HepG2 (cell line): ENCODE results near the gene SIK3. TPM values are rescaled to one million over a fixed set of nuclear protein-coding genes. Genes with fewer than 3 reads are reported as not detected.
A peak's percentile ranks its signal among the peaks of the same experiment; 100 is the strongest.

Source experiments
- CAMTA2 ChIP-seq: sonication (generic); formaldehyde crosslinking; IDR thresholded peaks from 2 replicates; pipeline ENCODE4 v1.4.0; 2020; ENCODE audit warnings: mild to moderate bottlenecking, missing genetic modification reagents, borderline replicate concordance
- FOXP1 ChIP-seq, 2 experiments: fragments of 450-650 bp in 1 of 2; IDR thresholded peaks; 2 replicates each; pipeline ENCODE4 v1.6.1; 2017 to 2018; ENCODE audit warnings: antibody characterized with exemption in 1 of 2
- JUND ChIP-seq: sonication (generic); formaldehyde crosslinking; IDR thresholded peaks from 2 replicates; pipeline ENCODE4 v1.8.0; 2022; ENCODE audit warnings: mild to moderate bottlenecking, missing genetic modification reagents
- ZBTB10 ChIP-seq: sonication (generic); formaldehyde crosslinking; IDR thresholded peaks from 2 replicates; pipeline ENCODE4 v1.4.0; 2020; ENCODE audit warnings: missing genetic modification reagents, borderline replicate concordance
- ZBTB2 ChIP-seq: sonication (generic); formaldehyde crosslinking; IDR thresholded peaks from 2 replicates; pipeline ENCODE4 v1.8.0; 2022; ENCODE audit warnings: low read depth, missing genetic modification reagents
- ZNF12 ChIP-seq: sonication (generic); formaldehyde crosslinking; IDR thresholded peaks from 2 replicates; pipeline ENCODE4 v1.5.0; 2020; ENCODE audit warnings: missing genetic modification reagents
- ZNF230 ChIP-seq: sonication (generic); formaldehyde crosslinking; IDR thresholded peaks from 2 replicates; pipeline ENCODE4 v1.4.0; 2020; ENCODE audit warnings: mild to moderate bottlenecking, missing genetic modification reagents
- ZNF609 ChIP-seq: sonication (generic); formaldehyde crosslinking; IDR thresholded peaks from 2 replicates; pipeline ENCODE4 v1.4.0; 2020; ENCODE audit warnings: mild to moderate bottlenecking, missing genetic modification reagents, borderline replicate concordance
- ZNF83 ChIP-seq: sonication (generic); formaldehyde crosslinking; IDR thresholded peaks from 2 replicates; pipeline ENCODE4 v1.4.0; 2020; ENCODE audit warnings: missing genetic modification reagents, mild to moderate bottlenecking, borderline replicate concordance
- polyA plus RNA-seq, 8 experiments: library from polyadenylated mRNA; depleted of rRNA in 3 of 8; stranded (reverse) in 7 of 8; unstranded in 1 of 8; fragments of >200 nt; fragmentation: Illumina TruSeq in 4 of 8; extraction: Trizol in 4 of 8; gene quantifications; 2 replicates each; pipeline versions ENCODE4 v1.2.1 to v1.2.3, GENCODE V29; 2011 to 2016; ENCODE audit warnings: low read depth in 4 of 8, missing spikeins in 1 of 8, mixed read lengths in 1 of 8; ENCODE audit not compliant: insufficient read depth in 1 of 8
- total RNA-seq, 5 experiments: library from RNA; depleted of rRNA; stranded (reverse); fragments of >200 nt; fragmentation: Illumina TruSeq; extraction: Trizol; gene quantifications; 2 replicates each; pipeline ENCODE4 v1.2.3, GENCODE V29; 2016; ENCODE audit warnings: low read depth in 1 of 5
- TF ChIP-seq, protein P1 (sequence below): sonication (generic); formaldehyde crosslinking; IDR thresholded peaks from 2 replicates; pipeline ENCODE4 v1.5.0; 2020; ENCODE audit warnings: mild to moderate bottlenecking, low read depth, missing genetic modification reagents, borderline replicate concordance
- TF ChIP-seq, protein P2 (sequence below): IDR thresholded peaks from 2 replicates; pipeline ENCODE4 v1.6.1; 2016; ENCODE audit warnings: low read depth, missing genetic modification reagents, missing compliant biosample characterization

Gene SIK3
- total and polyA plus RNA-seq, 2 of the 13 experiments (the other 11 are each of a cell fraction or from before 2014, with no cell fraction given) = 5.7 to 9.8 TPM

DNA sequence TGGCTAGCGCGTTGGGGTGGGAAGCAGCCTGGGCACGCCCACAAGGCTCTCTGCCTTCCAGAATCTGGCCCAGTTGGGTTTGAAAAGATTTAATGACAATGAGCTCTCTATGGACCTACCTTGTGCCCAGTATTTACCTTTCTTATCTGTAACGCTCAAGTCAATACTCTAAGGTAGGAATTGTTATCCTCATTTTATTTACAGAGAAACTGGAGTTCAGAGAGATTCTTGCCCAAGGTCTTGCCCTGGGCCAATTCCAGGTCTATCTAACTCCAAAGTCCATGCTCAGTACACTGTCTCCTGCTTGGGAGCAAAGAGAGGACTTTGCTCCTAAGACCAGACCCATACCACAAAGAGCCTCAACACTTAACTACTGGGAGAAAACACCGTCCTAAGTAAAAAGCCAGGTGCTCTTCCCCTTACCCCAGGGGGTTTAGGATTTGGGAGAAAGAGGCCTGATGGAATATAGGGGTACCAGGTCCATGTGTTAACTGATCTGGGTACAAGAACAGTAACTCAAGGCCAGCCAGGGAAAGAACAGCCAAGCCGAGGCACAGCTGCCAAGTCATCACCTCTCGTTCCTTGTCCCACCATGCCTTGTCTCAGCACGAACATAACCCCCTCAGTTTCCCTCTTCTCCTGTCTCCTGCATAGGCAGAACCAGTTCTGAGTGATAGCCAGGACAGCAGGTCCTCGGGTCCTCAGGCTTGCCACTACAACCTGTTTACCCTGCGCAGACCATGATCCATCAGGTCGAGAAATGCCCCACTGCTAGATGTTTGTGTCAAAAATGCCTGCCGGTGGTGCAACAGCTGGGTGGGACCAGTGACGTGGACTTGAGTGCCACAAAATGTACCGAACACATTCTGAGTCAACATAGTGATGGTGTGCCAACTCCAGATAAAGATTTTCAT is 289.7 kb downstream of the SIK3 start (continued):
- TF ChIP-seq, protein P1, sequence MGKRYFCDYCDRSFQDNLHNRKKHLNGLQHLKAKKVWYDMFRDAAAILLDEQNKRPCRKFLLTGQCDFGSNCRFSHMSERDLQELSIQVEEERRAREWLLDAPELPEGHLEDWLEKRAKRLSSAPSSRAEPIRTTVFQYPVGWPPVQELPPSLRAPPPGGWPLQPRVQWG (CRISPR knock-in tag) = no peak
- TF ChIP-seq, protein P2, sequence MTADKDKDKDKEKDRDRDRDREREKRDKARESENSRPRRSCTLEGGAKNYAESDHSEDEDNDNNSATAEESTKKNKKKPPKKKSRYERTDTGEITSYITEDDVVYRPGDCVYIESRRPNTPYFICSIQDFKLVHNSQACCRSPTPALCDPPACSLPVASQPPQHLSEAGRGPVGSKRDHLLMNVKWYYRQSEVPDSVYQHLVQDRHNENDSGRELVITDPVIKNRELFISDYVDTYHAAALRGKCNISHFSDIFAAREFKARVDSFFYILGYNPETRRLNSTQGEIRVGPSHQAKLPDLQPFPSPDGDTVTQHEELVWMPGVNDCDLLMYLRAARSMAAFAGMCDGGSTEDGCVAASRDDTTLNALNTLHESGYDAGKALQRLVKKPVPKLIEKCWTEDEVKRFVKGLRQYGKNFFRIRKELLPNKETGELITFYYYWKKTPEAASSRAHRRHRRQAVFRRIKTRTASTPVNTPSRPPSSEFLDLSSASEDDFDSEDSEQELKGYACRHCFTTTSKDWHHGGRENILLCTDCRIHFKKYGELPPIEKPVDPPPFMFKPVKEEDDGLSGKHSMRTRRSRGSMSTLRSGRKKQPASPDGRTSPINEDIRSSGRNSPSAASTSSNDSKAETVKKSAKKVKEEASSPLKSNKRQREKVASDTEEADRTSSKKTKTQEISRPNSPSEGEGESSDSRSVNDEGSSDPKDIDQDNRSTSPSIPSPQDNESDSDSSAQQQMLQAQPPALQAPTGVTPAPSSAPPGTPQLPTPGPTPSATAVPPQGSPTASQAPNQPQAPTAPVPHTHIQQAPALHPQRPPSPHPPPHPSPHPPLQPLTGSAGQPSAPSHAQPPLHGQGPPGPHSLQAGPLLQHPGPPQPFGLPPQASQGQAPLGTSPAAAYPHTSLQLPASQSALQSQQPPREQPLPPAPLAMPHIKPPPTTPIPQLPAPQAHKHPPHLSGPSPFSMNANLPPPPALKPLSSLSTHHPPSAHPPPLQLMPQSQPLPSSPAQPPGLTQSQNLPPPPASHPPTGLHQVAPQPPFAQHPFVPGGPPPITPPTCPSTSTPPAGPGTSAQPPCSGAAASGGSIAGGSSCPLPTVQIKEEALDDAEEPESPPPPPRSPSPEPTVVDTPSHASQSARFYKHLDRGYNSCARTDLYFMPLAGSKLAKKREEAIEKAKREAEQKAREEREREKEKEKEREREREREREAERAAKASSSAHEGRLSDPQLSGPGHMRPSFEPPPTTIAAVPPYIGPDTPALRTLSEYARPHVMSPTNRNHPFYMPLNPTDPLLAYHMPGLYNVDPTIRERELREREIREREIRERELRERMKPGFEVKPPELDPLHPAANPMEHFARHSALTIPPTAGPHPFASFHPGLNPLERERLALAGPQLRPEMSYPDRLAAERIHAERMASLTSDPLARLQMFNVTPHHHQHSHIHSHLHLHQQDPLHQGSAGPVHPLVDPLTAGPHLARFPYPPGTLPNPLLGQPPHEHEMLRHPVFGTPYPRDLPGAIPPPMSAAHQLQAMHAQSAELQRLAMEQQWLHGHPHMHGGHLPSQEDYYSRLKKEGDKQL (CRISPR knock-in tag) = peak; percentile 97
- TF ChIP-seq ZNF83 (CRISPR knock-in tag) = no peak
- TF ChIP-seq ZNF609 (CRISPR knock-in tag) = peak; percentile 98
- TF ChIP-seq ZNF230 = peak; percentile 84
- TF ChIP-seq ZBTB10 = peak; percentile 61; the same call in 1 of the 2 replicates
- no peak for TF ChIP-seq ZBTB2 (CRISPR knock-in tag)
- TF ChIP-seq CAMTA2 = no peak
- peak; percentile 61 for TF ChIP-seq ZNF12 (CRISPR knock-in tag)
- TF ChIP-seq JUND (CRISPR knock-in tag) = 0 out of 2 replicates have a peak, but pooled peaks have one; percentile 49
- TF ChIP-seq FOXP1 (IDR thresholded peaks at IDR 0.05) = peak; percentile 67; the same call in 1 of the 2 replicates
- TF ChIP-seq FOXP1 (CRISPR knock-in tag; IDR thresholded peaks at IDR 0.05) = peak; percentile 95
